ENCODE data around the gene SUPT3H.

- TF ChIP-seq, protein P1, sequence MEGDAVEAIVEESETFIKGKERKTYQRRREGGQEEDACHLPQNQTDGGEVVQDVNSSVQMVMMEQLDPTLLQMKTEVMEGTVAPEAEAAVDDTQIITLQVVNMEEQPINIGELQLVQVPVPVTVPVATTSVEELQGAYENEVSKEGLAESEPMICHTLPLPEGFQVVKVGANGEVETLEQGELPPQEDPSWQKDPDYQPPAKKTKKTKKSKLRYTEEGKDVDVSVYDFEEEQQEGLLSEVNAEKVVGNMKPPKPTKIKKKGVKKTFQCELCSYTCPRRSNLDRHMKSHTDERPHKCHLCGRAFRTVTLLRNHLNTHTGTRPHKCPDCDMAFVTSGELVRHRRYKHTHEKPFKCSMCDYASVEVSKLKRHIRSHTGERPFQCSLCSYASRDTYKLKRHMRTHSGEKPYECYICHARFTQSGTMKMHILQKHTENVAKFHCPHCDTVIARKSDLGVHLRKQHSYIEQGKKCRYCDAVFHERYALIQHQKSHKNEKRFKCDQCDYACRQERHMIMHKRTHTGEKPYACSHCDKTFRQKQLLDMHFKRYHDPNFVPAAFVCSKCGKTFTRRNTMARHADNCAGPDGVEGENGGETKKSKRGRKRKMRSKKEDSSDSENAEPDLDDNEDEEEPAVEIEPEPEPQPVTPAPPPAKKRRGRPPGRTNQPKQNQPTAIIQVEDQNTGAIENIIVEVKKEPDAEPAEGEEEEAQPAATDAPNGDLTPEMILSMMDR (IDR thresholded peaks at IDR 0.05), result no peak
- TF ChIP-seq EP300 (IDR thresholded peaks at IDR 0.05) (no peak), POLR2A (IDR thresholded peaks at IDR 0.05) (no peak), POLR2AphosphoS5 (IDR thresholded peaks at IDR 0.05) (no peak)
Measured at GRCh38 chr6:45229416-45229815, 148.3 kb downstream of the SUPT3H start.
